Subcutaneous abdominal adipose tissue (tissue), 5 donors: ENCODE data around the gene ZNF516.

ENCODE experiments used
- H3K27ac ChIP-seq: one replicate; pipeline ENCODE4 v1.7.0; 2013; ENCODE audit warnings: low read depth, mild to moderate bottlenecking, inconsistent platforms, low read length, moderate library complexity
- H3K27me3 ChIP-seq, 5 donors: one replicate each; pipeline ENCODE4 v1.7.0; 2013; ENCODE audit warnings: low read length in 5 of 5, inconsistent platforms in 1 of 5; ENCODE audit not compliant: control insufficient read depth in 5 of 5, insufficient read depth in 4 of 5
- H3K36me3 ChIP-seq, 5 donors: one replicate each; pipeline ENCODE4 v1.7.0; 2013; ENCODE audit warnings: low read length in 5 of 5; ENCODE audit not compliant: control insufficient read depth in 5 of 5, insufficient read depth in 5 of 5
- H3K4me1 ChIP-seq, 5 donors: one replicate each; pipeline ENCODE4 v1.7.0; 2013; ENCODE audit warnings: low read length in 5 of 5, mild to moderate bottlenecking in 3 of 5, moderate library complexity in 1 of 5; ENCODE audit not compliant: control insufficient read depth in 5 of 5, insufficient read depth in 5 of 5
- H3K4me3 ChIP-seq, 5 donors: one replicate each; pipeline ENCODE4 v1.7.0; 2013; ENCODE audit warnings: low read length in 5 of 5, low read depth in 1 of 5
- H3K9ac ChIP-seq, 5 donors: one replicate each; pipeline ENCODE4 v1.7.0; 2013; ENCODE audit warnings: low read length in 5 of 5, mild to moderate bottlenecking in 4 of 5, moderate library complexity in 3 of 5
- H3K9me3 ChIP-seq, 5 donors: one replicate each; pipeline ENCODE4 v1.7.0; 2013; ENCODE audit warnings: low read length in 5 of 5; ENCODE audit not compliant: control insufficient read depth in 5 of 5
- donor health status: healthy.
- donor health status: healthy.
- donor health status: healthy.
- donor health status: healthy.
- donor health status: healthy.

ZNF516 gene

DNA sequence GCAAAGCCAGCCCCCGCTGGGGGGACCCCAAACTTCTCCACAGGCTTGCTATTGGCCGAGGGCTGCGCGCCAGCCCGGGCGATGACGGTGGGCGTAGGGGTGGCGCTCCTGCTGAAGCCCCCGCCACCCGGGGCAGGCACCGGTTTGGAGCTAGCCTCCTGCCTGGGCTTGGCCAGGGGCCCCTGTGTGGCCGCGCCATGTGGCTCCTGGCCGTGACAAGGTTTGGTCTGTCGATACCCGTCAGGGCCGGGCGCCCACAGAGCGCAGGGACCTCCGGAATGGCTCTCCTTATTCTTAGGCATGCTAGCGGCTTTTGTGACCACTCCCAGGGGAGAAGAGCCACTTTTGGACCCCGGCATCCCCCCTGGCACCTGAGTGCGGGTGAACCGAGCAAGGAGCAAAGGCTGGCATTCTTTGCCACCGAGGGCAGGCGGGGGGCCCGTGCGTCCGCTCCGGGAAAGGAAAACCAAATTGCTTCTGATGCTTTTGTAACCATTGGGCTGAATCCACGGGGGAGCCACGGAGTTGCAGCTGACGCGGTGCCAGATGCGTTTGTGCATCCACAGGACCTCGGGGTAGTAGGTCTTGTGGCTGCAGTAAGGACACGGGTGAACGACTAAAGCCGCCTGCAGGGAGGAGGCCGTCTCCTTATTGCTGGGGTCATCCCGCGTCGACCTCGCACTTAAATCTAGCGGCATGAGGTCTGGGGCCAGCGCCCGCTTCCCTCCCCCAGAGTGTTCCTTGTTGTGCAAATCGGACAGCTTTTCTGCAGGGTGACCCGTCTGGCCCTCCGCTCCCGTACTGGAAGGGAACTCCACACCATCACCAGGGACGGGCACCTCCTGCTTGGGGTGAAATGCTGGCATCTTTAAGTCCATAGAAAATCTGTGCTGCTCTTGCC lies 115.6 kb downstream of the ZNF516 start:
- Histone ChIP-seq H3K9ac (no peak overlapping the region), H3K36me3 (peaks cover 0 to 23% (median 16%) of the 10 kb centered on the region in 5 donors), H3K27ac (no peak overlapping the region), H3K9me3 (no peaks in the 10 kb centered on the region), H3K4me1 (peaks cover 0 to 15% (median 0%) of the 10 kb centered on the region in 5 donors), H3K4me3 (no peak overlapping the region), H3K27me3 (no peaks in the 10 kb centered on the region)

DNA sequence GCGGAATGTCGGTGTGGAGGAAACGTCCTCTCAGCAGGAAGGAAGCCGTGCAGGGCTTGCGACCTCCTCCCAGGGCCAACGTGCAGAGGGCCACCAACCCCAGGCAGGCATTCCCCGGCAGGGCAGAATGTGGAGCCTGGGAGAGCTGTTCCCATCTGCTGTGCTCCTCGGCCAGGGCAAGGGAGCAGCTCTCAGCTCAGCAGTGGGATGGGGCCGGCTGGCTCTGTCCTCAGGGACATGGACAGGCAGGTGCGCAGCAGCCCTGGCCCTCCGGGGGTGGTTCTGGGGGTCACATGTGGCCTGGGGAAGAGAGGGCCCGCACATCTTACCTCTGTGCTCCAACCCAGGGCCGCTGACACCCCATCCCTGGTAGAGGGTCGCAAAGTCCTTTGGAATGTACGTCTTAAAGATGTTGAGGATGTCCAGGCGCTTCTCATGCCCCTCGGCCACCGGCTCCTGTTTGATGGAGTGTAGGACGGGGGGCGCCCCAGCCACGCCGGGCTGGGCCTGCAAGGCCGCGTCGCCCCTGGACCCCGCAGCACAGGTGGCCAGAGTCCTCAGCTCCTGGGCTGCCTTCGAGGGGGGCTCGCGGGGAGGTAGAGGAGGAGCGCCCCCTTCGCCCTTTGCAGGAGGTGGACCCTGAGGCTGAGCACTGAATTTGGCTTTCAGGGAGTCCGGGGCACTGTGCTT lies 116.4 kb downstream of the ZNF516 start:
- no peak overlapping the region for H3K9ac ChIP-seq
- no peak overlapping the region for H3K4me3 ChIP-seq
- H3K4me1 ChIP-seq: peaks cover 0 to 14% (median 0%) of the 10 kb centered on the region in 5 donors
- H3K9me3 ChIP-seq: no peaks in the 10 kb centered on the region
- no peaks in the 10 kb centered on the region for H3K27me3 ChIP-seq
- peaks cover 0 to 23% (median 16%) of the 10 kb centered on the region in 5 donors for H3K36me3 ChIP-seq
- H3K27ac ChIP-seq: no peak overlapping the region

DNA sequence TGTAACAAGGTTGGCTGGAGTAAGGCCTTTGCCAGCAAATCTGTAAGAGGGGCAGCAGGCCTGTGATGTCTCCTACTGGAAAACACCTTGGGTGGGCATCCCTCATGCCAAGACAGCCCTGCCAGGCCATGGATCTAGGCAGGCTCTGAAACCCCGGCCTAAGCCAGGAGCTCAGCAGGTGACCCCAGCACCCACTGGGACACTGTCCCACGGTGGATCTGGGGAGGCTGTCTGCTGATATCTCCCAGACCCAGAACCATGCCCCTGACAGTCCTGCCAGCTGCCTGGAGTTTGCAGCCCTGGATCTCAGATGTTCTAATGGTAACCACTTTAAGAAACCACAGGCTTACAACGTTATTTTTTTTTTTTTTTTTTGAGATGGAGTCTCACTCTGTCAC lies 117.7 kb downstream of the ZNF516 start:
- Histone ChIP-seq H3K27ac (no peak overlapping the region), H3K9ac (no peak overlapping the region), H3K27me3 (no peaks in the 10 kb centered on the region), H3K4me1 (peaks cover 0 to 10% (median 0%) of the 10 kb centered on the region in 5 donors), H3K4me3 (no peak overlapping the region), H3K36me3 (peaks cover 0 to 23% (median 16%) of the 10 kb centered on the region in 5 donors), H3K9me3 (no peaks in the 10 kb centered on the region)

GRCh38 chr18:76376668-76377358 lies 118.2 kb downstream of the ZNF516 start:
- Histone ChIP-seq H3K4me1 (peaks cover 0 to 10% (median 0%) of the 10 kb centered on the region in 5 donors), H3K4me3 (no peak overlapping the region), H3K9me3 (no peaks in the 10 kb centered on the region), H3K36me3 (peaks cover 0 to 25% (median 16%) of the 10 kb centered on the region in 5 donors), H3K27me3 (no peaks in the 10 kb centered on the region), H3K27ac (no peak overlapping the region), H3K9ac (no peak overlapping the region)

GRCh38 chr18:76376225-76376624 lies 118.8 kb downstream of the ZNF516 start:
- peaks cover 0 to 31% (median 21%) of the 10 kb centered on the region in 5 donors for H3K36me3 ChIP-seq
- no peak overlapping the region for H3K9ac ChIP-seq
- peaks cover 0 to 10% (median 0%) of the 10 kb centered on the region in 5 donors for H3K4me1 ChIP-seq

GRCh38 chr18:76374330-76375281 lies 120.4 kb downstream of the ZNF516 start:
- Histone ChIP-seq H3K27ac (no peak overlapping the region), H3K4me1 (peaks cover 0 to 10% (median 0%) of the 10 kb centered on the region in 5 donors)

More at GRCh38 chr18:76376225-76376624, 118.8 kb downstream of the ZNF516 start:
- Histone ChIP-seq H3K4me3 (no peak overlapping the region), H3K9me3 (no peaks in the 10 kb centered on the region), H3K27ac (no peak overlapping the region), H3K27me3 (no peaks in the 10 kb centered on the region)

DNA sequence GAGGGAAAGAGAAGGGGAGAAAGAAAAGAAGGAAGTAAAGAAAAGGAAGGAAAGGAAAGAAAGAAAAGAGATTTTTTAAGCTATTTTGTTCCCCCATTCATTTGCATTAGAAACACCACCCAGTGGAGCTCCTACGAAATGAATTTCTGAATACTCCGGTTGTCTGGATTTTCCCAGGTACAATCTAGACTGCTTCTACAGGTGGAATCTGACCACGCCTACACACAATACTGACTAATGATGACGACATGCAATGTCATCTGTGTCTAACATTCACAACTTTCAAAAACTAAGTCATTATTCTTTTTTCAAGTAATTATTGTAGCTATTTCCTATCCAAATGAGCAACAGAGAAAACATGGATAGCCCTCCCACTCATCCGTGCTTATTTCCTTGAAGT lies 121.7 kb downstream of the ZNF516 start:
- Histone ChIP-seq H3K4me3 (no peak overlapping the region), H3K27me3 (no peaks in the 10 kb centered on the region), H3K9ac (no peak overlapping the region), H3K36me3 (peaks cover 0 to 33% (median 21%) of the 10 kb centered on the region in 5 donors), H3K4me1 (peaks cover 0 to 6% (median 0%) of the 10 kb centered on the region in 5 donors), H3K27ac (no peak overlapping the region), H3K9me3 (no peaks in the 10 kb centered on the region)

More at GRCh38 chr18:76374330-76375281, 120.4 kb downstream of the ZNF516 start:
- Histone ChIP-seq H3K9ac (no peak overlapping the region), H3K27me3 (no peaks in the 10 kb centered on the region), H3K36me3 (peaks cover 0 to 42% (median 31%) of the 10 kb centered on the region in 5 donors), H3K4me3 (no peak overlapping the region), H3K9me3 (no peaks in the 10 kb centered on the region)

DNA sequence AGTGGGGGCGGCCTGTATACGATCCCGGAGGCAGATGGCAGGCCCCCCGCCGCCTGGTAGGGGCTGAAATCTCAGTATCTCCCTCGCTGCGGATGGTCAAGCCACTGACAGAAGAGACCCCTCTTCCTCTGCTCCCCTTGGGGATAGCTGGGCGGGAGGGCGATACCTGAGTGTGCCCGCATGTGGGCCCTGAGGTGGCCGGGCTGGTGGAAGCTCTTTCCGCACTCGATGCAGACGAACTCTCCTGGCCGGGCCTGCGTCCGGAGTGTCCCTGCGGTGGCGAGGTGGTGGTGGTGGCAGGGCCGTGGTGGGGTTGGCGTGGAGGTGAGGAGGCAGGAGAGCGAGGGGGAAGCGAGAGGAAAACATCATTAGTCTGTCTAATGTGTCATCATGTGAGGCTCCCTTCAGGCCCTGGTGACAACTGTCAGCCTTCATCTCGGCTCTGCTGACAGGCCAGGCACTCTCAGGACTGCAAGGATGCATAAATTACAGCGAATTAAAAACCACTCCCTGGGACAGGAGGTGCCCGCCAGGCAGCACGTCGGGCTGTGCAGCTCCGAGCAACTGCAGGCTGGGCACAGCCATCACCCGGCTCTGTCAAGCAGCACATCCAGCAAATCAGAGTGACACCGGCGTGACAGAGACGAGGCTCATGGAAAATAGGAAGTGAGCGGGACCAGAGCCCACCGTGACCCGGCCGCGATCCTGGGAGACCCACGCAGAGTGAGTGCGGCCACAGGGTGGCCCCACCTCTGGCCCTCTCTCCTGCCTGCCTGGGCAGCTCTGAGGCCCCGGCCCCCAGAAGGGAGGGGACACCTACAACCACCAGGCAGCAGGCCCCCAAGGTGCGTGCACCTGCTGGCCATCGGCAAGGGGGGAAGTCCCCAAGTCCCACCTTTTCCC lies 123.5 kb downstream of the ZNF516 start:
- H3K9ac ChIP-seq: no peak overlapping the region
- H3K4me1 ChIP-seq: peaks cover 0 to 6% (median 0%) of the 10 kb centered on the region in 5 donors
- H3K9me3 ChIP-seq: no peaks in the 10 kb centered on the region
- H3K36me3 ChIP-seq: peaks cover 0 to 35% (median 21%) of the 10 kb centered on the region in 5 donors
- no peak overlapping the region for H3K27ac ChIP-seq
- H3K4me3 ChIP-seq: no peak overlapping the region
- no peaks in the 10 kb centered on the region for H3K27me3 ChIP-seq
